CD14-positive monocyte (primary cell): Measurements from ENCODE around the gene DRC7. TPM values are rescaled to one million over a fixed set of nuclear protein-coding genes. Genes with fewer than 3 reads are reported as not detected.

Source experiments
- DNase-seq, 3 donors: peaks; one replicate each; pipeline ENCODE4 v3.0.0-alpha.2; 2011 to 2022
- H2AFZ ChIP-seq: 2 replicates; pipeline ENCODE4 v1.6.0; 2012; ENCODE audit warnings: mild to moderate bottlenecking, low read depth, low read length, inconsistent platforms; ENCODE audit not compliant: insufficient read depth, poor library complexity, severe bottlenecking
- H3K27ac ChIP-seq, 2 donors: 1 replicate in 1 of 2; 2 replicates in 1 of 2; pipeline ENCODE4 v1.5.1; 2012 to 2013; ENCODE audit warnings: low read length in 2 of 2, control low read depth in 1 of 2, inconsistent platforms in 1 of 2, low read depth in 1 of 2, mild to moderate bottlenecking in 1 of 2
- H3K27me3 ChIP-seq, 2 donors: one replicate each; pipeline versions ENCODE4 v1.6.0 to v1.6.1; 2011 to 2013; ENCODE audit warnings: low read length in 2 of 2; ENCODE audit not compliant: control insufficient read depth in 2 of 2, insufficient read depth in 2 of 2
- H3K36me3 ChIP-seq, 2 donors: replicated peaks in 1 of 2; 1 replicate in 1 of 2; 2 replicates in 1 of 2; pipeline versions ENCODE4 v1.5.1 to v1.6.1; 2012 to 2013; ENCODE audit warnings: low read length in 2 of 2, control low read depth in 1 of 2, inconsistent platforms in 1 of 2, mild to moderate bottlenecking in 1 of 2; ENCODE audit not compliant: insufficient read depth in 2 of 2, control insufficient read depth in 1 of 2
- H3K4me1 ChIP-seq, 2 donors: 1 replicate in 1 of 2; 2 replicates in 1 of 2; pipeline versions ENCODE4 v1.5.1 to v1.6.1; 2012 to 2013; ENCODE audit warnings: low read length in 2 of 2, control low read depth in 1 of 2, inconsistent platforms in 1 of 2, mild to moderate bottlenecking in 1 of 2, moderate library complexity in 1 of 2; ENCODE audit not compliant: insufficient read depth in 2 of 2, control insufficient read depth in 1 of 2
- H3K4me2 ChIP-seq: replicated peaks from 2 replicates; pipeline ENCODE3; 2012; ENCODE audit warnings: low read length, moderate library complexity, mild to moderate bottlenecking; ENCODE audit not compliant: poor library complexity, severe bottlenecking; ENCODE audit errors: extremely low read depth
- H3K4me3 ChIP-seq, 3 experiments: fragments of 200-600 bp in 1 of 3; sonication (generic) in 1 of 3; replicated peaks in 1 of 3; 1 replicate in 2 of 3; 2 replicates in 1 of 3; pipeline ENCODE4 v1.5.1; 2011 to 2013; ENCODE audit warnings: low read length in 3 of 3, mild to moderate bottlenecking in 3 of 3, control low read depth in 2 of 3, low read depth in 2 of 3, inconsistent platforms in 1 of 3, moderate library complexity in 1 of 3
- H3K79me2 ChIP-seq: 2 replicates; pipeline ENCODE4 v1.6.0; 2012; ENCODE audit warnings: mild to moderate bottlenecking, control low read depth, inconsistent platforms, low read length, moderate library complexity; ENCODE audit not compliant: insufficient read depth
- H3K9ac ChIP-seq: 2 replicates; pipeline ENCODE4 v1.6.0; 2017; ENCODE audit warnings: low read length, mild to moderate bottlenecking; ENCODE audit not compliant: insufficient read depth, poor library complexity, severe bottlenecking
- H3K9me3 ChIP-seq, 2 donors: replicated peaks in 1 of 2; 1 replicate in 1 of 2; 2 replicates in 1 of 2; pipeline versions ENCODE4 v1.5.1 to v1.6.1; 2012 to 2013; ENCODE audit warnings: low read length in 2 of 2, control low read depth in 1 of 2; ENCODE audit not compliant: control insufficient read depth in 1 of 2, insufficient read depth in 1 of 2
- H4K20me1 ChIP-seq: 2 replicates; pipeline ENCODE4 v1.6.0; 2012; ENCODE audit warnings: mild to moderate bottlenecking, low read length, control low read depth, moderate library complexity; ENCODE audit not compliant: insufficient read depth
- H3K27ac Mint-ChIP-seq, 7 donors: one replicate each; pipeline ENCODE4 v1.8.0; 2020; ENCODE audit warnings: mild to moderate bottlenecking in 7 of 7, mixed read lengths in 7 of 7, moderate library complexity in 6 of 7, inconsistent platforms in 2 of 7
- H3K27me3 Mint-ChIP-seq, 3 donors: one replicate each; pipeline ENCODE4 v1.8.0; 2021 to 2022; ENCODE audit warnings: low read depth in 3 of 3, mild to moderate bottlenecking in 3 of 3, mixed read lengths in 3 of 3, moderate library complexity in 3 of 3, inconsistent platforms in 1 of 3
- H3K36me3 Mint-ChIP-seq, 2 donors: one replicate each; pipeline ENCODE4 v1.8.0; 2020; ENCODE audit warnings: mixed read lengths in 2 of 2, inconsistent platforms in 1 of 2, mild to moderate bottlenecking in 1 of 2
- H3K4me1 Mint-ChIP-seq: one replicate; pipeline ENCODE4 v1.8.0; 2020; ENCODE audit warnings: mild to moderate bottlenecking, mixed read lengths
- H3K4me3 Mint-ChIP-seq, 2 donors: one replicate each; pipeline ENCODE4 v1.8.0; 2020; ENCODE audit warnings: mild to moderate bottlenecking in 2 of 2, mixed read lengths in 2 of 2, moderate library complexity in 1 of 2
- H3K9me3 Mint-ChIP-seq, 7 donors: one replicate each; pipeline ENCODE4 v1.8.0; 2020 to 2022; ENCODE audit warnings: mixed read lengths in 7 of 7, mild to moderate bottlenecking in 6 of 7, moderate library complexity in 6 of 7, inconsistent platforms in 2 of 7
- WGBS: methylation state at CpG from one replicate; pipeline ENCODE4 v1.1.5; 2013; ENCODE audit warnings: missing lambda C conversion rate; ENCODE audit not compliant: insufficient coverage; 5-methylcytosine and 5-hydroxymethylcytosine counted together
- intact Hi-C, 2 donors: fragments of 100-400 bp; cut with micrococcal nuclease; formaldehyde crosslinking; loops; one replicate each; pipeline versions ENCODE4 v1.15.0 to v1.15.1; 2023
- polyA plus RNA-seq, 3 donors: library from polyadenylated mRNA; depleted of rRNA in 1 of 3; unstranded in 2 of 3; stranded (reverse) in 1 of 3; fragments of 300-500 nt in 2 of 3; fragments of >200 nt in 1 of 3; fragmentation: Illumina TruSeq in 2 of 3; gene quantifications; 1 replicate in 2 of 3; 2 replicates in 1 of 3; pipeline ENCODE4 v1.2.3, GENCODE V29; 2012 to 2021
- TF ChIP-seq, protein P1 (sequence below): fragments of 200-600 bp; IDR thresholded peaks from one replicate; pipeline ENCODE4 v1.8.0; 2022; ENCODE audit warnings: antibody characterized with exemption, mild to moderate bottlenecking

The DRC7 gene
- polyA plus RNA-seq, 3 donors: 0.11 to 0.41 TPM; not detected in 1

GRCh38 chr16:57770361-57770760 is 75.8 kb downstream of the DRC7 start:
- Histone ChIP-seq H4K20me1 (no peaks in the 10 kb centered on the region), H3K79me2 (no peaks in the 10 kb centered on the region), H3K9ac (no peak overlapping the region), H3K27me3 (no peaks in the 10 kb centered on the region), H3K36me3 (no peaks in the 10 kb centered on the region), H2AFZ (no peak overlapping the region), H3K4me2 (no peak overlapping the region), H3K4me1 (no peaks in the 10 kb centered on the region), H3K9me3 (no peaks in the 10 kb centered on the region), H3K4me3 (no peak overlapping the region), H3K27ac (no peak overlapping the region)
- no peaks in the 10 kb centered on the region for H3K36me3 Mint-ChIP-seq
- 94% methylated on average over 4 of the region's 15 CpGs for WGBS
- H3K27me3 Mint-ChIP-seq: peaks cover 0 to 2% (median 0%) of the 10 kb centered on the region in 3 donors
- H3K27ac Mint-ChIP-seq: no peak overlapping the region
- H3K4me1 Mint-ChIP-seq: no peaks in the 10 kb centered on the region
- no peak overlapping the region for H3K4me3 Mint-ChIP-seq
- TF ChIP-seq, protein P1, sequence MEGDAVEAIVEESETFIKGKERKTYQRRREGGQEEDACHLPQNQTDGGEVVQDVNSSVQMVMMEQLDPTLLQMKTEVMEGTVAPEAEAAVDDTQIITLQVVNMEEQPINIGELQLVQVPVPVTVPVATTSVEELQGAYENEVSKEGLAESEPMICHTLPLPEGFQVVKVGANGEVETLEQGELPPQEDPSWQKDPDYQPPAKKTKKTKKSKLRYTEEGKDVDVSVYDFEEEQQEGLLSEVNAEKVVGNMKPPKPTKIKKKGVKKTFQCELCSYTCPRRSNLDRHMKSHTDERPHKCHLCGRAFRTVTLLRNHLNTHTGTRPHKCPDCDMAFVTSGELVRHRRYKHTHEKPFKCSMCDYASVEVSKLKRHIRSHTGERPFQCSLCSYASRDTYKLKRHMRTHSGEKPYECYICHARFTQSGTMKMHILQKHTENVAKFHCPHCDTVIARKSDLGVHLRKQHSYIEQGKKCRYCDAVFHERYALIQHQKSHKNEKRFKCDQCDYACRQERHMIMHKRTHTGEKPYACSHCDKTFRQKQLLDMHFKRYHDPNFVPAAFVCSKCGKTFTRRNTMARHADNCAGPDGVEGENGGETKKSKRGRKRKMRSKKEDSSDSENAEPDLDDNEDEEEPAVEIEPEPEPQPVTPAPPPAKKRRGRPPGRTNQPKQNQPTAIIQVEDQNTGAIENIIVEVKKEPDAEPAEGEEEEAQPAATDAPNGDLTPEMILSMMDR: no peak
- no peak for DNase-seq
- intact Hi-C loops: no loop called here
- H3K9me3 Mint-ChIP-seq: peaks cover 0 to 2% (median 0%) of the 10 kb centered on the region in 7 donors

GRCh38 chr16:57771141-57771785 is 76.7 kb downstream of the DRC7 start:
- Histone ChIP-seq H3K36me3 (no peaks in the 10 kb centered on the region), H3K27me3 (no peaks in the 10 kb centered on the region), H3K4me2 (no peak overlapping the region), H3K4me1 (no peaks in the 10 kb centered on the region), H2AFZ (no peak overlapping the region), H3K79me2 (no peaks in the 10 kb centered on the region), H3K9ac (no peak overlapping the region), H3K27ac (no peak overlapping the region), H3K9me3 (no peaks in the 10 kb centered on the region), H4K20me1 (no peaks in the 10 kb centered on the region), H3K4me3 (no peak overlapping the region)
- WGBS: 97% methylated on average over 26 of the region's 26 CpGs
- no peaks in the 10 kb centered on the region for H3K36me3 Mint-ChIP-seq
- peaks cover 0 to 2% (median 0%) of the 10 kb centered on the region in 7 donors for H3K9me3 Mint-ChIP-seq
- DNase-seq: no peak
- no peak overlapping the region for H3K27ac Mint-ChIP-seq
- H3K4me1 Mint-ChIP-seq: no peaks in the 10 kb centered on the region
- TF ChIP-seq, protein P1: no peak
- H3K27me3 Mint-ChIP-seq: peaks cover 0 to 2% (median 2%) of the 10 kb centered on the region in 3 donors
- intact Hi-C loops: no loop called here
- H3K4me3 Mint-ChIP-seq: no peak overlapping the region
